Activated naive CD4-positive, alpha-beta T cell treated with anti-CD3 and anti-CD28 coated beads, Interleukin-2, amount 50 U/mL, for 24 hours (primary cell): ENCODE measurements around the gene TTF2.

Experiments used
- H3K27ac Mint-ChIP-seq: one replicate; pipeline ENCODE4 v1.8.0; 2021; ENCODE audit warnings: mild to moderate bottlenecking, mixed read lengths
- H3K27me3 Mint-ChIP-seq: one replicate; pipeline ENCODE4 v1.8.0; 2021; ENCODE audit warnings: mixed read lengths
- H3K36me3 Mint-ChIP-seq: one replicate; pipeline ENCODE4 v1.8.0; 2021; ENCODE audit warnings: mixed read lengths
- H3K4me1 Mint-ChIP-seq: one replicate; pipeline ENCODE4 v1.8.0; 2021; ENCODE audit warnings: mixed read lengths
- H3K4me3 Mint-ChIP-seq: one replicate; pipeline ENCODE4 v1.8.0; 2021; ENCODE audit warnings: mild to moderate bottlenecking, mixed read lengths
- H3K9me3 Mint-ChIP-seq: one replicate; pipeline ENCODE4 v1.8.0; 2021; ENCODE audit warnings: mixed read lengths

TTF2 gene

DNA sequence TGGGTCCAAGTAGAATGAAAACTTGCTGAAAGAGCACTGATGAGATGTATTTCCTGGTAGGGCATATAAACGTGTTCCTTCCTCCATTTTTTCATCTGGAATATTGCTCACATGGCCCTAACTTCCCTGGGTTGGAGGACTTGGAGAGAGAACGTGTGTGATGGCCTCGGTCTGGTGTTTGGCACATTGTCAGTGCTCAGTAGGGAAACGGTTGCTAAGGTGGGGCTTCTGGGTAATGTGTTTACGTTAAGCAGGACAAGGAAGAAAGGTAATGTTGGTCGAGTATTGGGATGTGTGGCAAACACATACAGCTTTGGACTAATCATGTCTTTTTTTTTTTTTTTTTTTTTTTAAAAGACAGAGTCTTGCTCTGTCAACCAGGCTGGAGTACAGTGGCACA, 6.2 kb downstream of the TTF2 start:
- H3K4me1 Mint-ChIP-seq = peaks cover 55% of the 10 kb centered on the region
- H3K27me3 Mint-ChIP-seq = no peaks in the 10 kb centered on the region
- H3K9me3 Mint-ChIP-seq = no peaks in the 10 kb centered on the region
- H3K27ac Mint-ChIP-seq = no peak overlapping the region
- H3K4me3 Mint-ChIP-seq = no peak overlapping the region
- H3K36me3 Mint-ChIP-seq = peaks cover 28% of the 10 kb centered on the region

DNA sequence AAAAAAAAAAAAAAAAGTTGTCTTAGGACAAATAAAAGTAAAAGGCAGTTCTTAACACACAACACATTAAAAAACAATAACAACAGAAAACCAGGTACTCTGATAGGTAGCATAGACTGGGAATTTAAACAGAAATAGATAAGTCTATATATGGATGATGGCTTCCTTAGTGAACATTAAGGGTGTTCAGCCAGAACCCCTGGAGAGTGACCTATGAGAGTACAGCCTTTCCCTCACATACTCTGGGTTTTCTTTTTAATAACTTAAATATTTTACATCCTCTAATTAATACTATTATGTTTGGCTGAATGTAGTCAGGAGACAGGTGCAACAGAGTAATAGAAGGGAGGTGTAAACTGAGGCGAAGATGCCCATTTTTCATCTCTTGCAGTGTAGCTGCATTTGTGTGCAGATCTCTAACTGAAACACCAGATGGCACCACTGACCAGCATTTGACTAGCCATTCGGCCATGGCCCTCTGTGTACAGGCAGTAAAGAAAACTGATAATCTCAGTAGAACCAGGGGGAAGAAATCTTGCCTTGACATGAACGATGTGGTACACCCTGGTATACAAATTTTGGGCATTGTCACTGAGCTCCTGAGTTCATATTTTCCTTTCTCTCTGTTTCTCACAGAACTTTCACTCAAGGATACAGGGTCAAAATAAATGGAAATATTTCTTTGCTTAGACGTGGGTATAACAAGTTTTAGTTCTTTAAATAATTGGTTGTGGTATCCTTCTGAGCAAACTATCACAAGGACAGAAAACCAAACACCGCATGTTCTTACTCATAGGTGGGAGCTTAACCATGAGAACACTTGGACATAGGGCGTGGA, 7.6 kb downstream of the TTF2 start:
- no peaks in the 10 kb centered on the region for H3K27me3 Mint-ChIP-seq
- H3K27ac Mint-ChIP-seq = no peak overlapping the region
- H3K4me3 Mint-ChIP-seq = no peak overlapping the region
- H3K9me3 Mint-ChIP-seq = no peaks in the 10 kb centered on the region
- peaks cover 46% of the 10 kb centered on the region for H3K4me1 Mint-ChIP-seq
- H3K36me3 Mint-ChIP-seq = peaks cover 27% of the 10 kb centered on the region

DNA sequence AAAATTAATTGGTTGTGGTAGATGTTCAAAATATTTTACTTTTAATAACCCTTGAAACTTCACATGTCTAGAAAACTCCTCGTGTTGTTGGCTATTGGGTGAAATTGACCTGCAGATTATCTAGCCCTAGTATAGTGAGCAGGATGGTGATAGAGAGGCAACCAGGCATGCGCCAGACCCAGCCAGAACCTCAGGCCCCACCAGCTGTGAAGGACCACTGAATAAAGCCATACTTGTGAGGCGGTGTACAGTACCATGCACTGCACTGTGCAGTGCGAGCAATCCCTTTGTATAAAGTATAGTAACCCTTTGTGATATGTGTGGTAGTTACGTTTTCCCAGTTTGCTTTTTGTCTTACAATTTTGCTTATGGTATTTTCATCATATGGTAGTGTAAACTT, 8.5 kb downstream of the TTF2 start:
- peaks cover 23% of the 10 kb centered on the region for H3K36me3 Mint-ChIP-seq

DNA sequence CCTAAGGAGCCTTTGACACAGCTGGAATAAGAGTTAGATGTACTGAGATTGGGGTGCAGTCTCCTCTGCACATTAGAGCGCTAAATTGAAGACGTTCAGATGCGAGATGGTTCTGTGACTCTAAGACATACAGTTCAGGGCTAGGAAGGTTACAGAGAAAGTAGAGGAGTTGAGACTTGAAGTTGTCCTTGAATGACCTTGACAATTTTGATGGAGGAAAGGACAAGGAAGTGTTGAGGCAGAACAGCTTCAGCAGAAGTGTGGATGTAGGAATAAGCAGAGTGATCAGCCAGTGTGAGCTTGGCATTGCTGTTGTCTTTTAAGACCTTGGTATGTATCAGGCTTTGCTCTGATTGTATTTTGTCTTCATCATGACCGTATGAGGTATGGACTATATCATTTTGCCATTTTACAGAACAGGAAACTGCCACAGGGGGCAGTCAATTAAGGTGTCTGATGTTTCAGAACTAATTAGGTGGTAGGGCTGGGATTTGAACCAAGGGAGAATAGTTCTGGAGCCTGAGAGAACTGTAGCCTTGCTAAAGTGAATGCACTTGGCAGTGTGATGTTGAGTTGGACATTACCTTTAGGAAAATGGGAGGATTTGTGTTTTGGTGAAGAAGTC, 9.2 kb downstream of the TTF2 start:
- H3K27ac Mint-ChIP-seq = no peak overlapping the region
- no peaks in the 10 kb centered on the region for H3K9me3 Mint-ChIP-seq
- peaks cover 31% of the 10 kb centered on the region for H3K4me1 Mint-ChIP-seq
- no peak overlapping the region for H3K4me3 Mint-ChIP-seq
- H3K36me3 Mint-ChIP-seq = peaks cover 23% of the 10 kb centered on the region
- no peaks in the 10 kb centered on the region for H3K27me3 Mint-ChIP-seq

More for the DNA sequence above, 8.5 kb downstream of the TTF2 start:
- H3K4me3 Mint-ChIP-seq = no peak overlapping the region
- no peak overlapping the region for H3K27ac Mint-ChIP-seq
- no peaks in the 10 kb centered on the region for H3K27me3 Mint-ChIP-seq
- peaks cover 37% of the 10 kb centered on the region for H3K4me1 Mint-ChIP-seq
- no peaks in the 10 kb centered on the region for H3K9me3 Mint-ChIP-seq

DNA sequence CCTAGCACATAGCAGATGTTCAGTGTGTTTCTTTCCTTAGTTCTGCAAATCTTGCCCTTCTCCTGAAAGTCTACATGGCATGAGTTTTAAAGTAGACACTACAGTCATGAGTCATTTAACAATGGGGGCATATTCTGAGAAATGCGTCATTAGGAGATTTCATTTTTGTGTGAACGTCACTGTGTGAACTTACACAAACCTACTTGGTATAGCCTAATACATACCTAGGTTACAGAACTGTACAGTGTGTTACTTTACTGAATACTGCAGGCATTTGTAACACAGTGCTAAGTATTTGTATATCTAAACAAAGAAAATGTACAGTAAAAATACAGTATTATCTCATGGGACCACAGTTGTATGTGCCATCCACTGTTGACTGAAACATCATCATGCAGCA, 10.0 kb downstream of the TTF2 start:
- H3K4me3 Mint-ChIP-seq = no peak overlapping the region
- no peaks in the 10 kb centered on the region for H3K27me3 Mint-ChIP-seq
- H3K9me3 Mint-ChIP-seq = no peaks in the 10 kb centered on the region
- peaks cover 27% of the 10 kb centered on the region for H3K36me3 Mint-ChIP-seq
- peaks cover 31% of the 10 kb centered on the region for H3K4me1 Mint-ChIP-seq
- no peak overlapping the region for H3K27ac Mint-ChIP-seq

DNA sequence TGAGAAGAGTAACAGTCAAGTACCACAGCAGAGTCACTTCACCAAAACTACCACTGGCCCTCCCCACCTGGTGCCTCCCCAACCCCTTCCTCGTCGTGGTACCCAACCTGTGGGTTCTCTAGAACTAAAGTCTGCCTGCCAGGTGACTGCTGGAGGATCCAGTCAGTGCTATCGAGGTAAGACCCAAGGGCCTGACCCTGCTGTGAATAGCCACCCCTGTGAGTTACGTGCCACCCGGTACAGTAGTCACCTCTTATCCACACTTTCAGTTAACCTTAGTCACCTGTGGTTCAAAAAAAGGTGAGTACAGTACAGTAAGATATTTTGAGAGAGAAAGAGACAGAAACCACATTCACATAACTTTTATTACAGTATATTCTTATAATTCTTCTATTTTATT, 16.5 kb downstream of the TTF2 start:
- H3K27me3 Mint-ChIP-seq = no peaks in the 10 kb centered on the region
- H3K27ac Mint-ChIP-seq = peak overlapping the region; percentile 89
- H3K9me3 Mint-ChIP-seq = no peaks in the 10 kb centered on the region
- H3K36me3 Mint-ChIP-seq = peaks cover 44% of the 10 kb centered on the region
- peaks cover 36% of the 10 kb centered on the region for H3K4me1 Mint-ChIP-seq
- peak overlapping the region; percentile 53 for H3K4me3 Mint-ChIP-seq

DNA sequence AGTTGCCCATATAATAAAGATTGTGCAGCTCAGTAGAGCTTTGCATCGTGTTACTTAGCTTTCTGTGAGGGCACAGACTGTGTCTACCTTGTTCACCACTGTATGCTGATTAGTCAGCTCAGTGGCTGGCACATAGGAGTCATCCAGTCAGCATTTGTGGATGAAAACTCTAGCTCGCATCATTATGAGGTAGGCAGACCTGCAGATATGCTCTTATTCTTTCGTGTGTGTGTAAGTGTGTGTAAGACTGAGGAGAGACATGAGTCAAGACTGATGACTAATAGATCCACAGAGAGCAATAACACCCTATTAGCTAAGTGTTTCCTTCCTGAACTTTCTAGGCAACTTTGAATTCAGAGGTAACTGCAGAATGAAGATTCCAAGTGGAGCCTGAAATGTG, 17.1 kb downstream of the TTF2 start:
- Mint-ChIP-seq H3K4me3 (peak overlapping the region; percentile 45), H3K27ac (peak overlapping the region; percentile 95)

DNA sequence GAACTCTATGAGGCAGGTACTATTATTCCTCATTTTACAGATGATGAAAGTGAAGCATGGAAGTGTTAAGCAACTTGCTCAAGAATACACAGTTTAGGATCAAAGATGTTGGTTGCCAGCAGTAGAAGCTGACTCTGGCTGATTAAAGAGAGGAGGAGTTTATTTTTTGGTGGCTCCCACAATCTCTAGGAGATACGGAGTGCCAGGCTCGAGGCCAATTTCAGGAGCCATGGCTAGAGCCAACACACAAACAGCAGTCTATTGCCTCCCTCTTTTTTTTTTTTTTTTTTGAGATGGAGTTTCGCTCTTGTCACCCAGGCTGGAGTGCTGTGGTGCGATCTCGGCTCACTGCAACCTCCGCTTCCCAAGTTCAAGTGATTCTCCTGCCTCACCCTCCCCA, 19.6 kb downstream of the TTF2 start:
- H3K4me1 Mint-ChIP-seq = peaks cover 54% of the 10 kb centered on the region

More for the DNA sequence above, 17.1 kb downstream of the TTF2 start:
- H3K9me3 Mint-ChIP-seq = no peaks in the 10 kb centered on the region
- H3K27me3 Mint-ChIP-seq = no peaks in the 10 kb centered on the region
- H3K4me1 Mint-ChIP-seq = peaks cover 37% of the 10 kb centered on the region
- peaks cover 45% of the 10 kb centered on the region for H3K36me3 Mint-ChIP-seq

DNA sequence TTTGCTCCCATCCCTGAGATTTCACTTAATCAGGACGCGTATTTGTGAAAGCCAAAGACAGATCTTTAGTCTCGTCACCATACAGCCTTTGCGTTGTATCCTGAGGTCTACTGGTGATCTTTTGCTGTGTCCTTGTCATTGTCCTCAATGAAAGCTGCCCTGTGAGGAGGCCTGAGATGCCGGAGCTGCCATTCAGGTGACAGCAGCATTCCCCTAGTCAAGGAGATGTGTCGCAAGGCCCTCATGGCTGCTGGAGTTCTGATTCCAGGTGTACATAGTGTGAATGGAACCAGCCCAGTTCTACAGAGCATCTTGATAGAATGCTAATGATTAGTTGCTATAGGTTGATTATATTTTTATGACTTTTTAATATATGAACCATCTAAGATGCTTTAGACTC, 24.1 kb downstream of the TTF2 start:
- no peaks in the 10 kb centered on the region for H3K9me3 Mint-ChIP-seq
- peaks cover 28% of the 10 kb centered on the region for H3K4me1 Mint-ChIP-seq
- peak overlapping the region; percentile 66 for H3K27ac Mint-ChIP-seq
- peaks cover 28% of the 10 kb centered on the region for H3K36me3 Mint-ChIP-seq
- H3K27me3 Mint-ChIP-seq = no peaks in the 10 kb centered on the region
- peak overlapping the region; percentile 4 for H3K4me3 Mint-ChIP-seq

More for the DNA sequence above, 19.6 kb downstream of the TTF2 start:
- Mint-ChIP-seq H3K9me3 (no peaks in the 10 kb centered on the region), H3K4me3 (no peak overlapping the region), H3K27ac (no peak overlapping the region), H3K36me3 (peaks cover 40% of the 10 kb centered on the region), H3K27me3 (no peaks in the 10 kb centered on the region)

DNA sequence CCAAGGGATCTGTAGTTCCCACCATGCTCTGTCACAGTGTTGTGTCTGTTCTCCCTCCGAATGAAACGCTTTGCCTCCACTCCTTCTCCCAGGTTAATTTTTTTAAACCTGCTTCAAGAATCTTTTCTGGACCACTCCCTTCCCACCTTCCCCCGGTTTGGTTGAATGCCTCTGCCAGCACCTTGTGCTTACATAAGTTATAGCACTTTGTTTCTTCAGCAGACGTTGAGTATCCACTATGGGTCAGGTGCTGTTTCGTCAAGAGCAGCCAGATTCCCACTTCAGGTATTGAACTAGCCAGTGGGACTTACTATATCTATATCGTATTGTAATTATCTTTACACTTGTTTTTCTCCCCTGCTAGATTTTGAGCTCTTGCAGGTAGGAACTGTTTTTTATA, 27.6 kb downstream of the TTF2 start:
- Mint-ChIP-seq H3K4me3 (no peak overlapping the region), H3K27me3 (no peaks in the 10 kb centered on the region), H3K36me3 (peaks cover 37% of the 10 kb centered on the region), H3K9me3 (no peaks in the 10 kb centered on the region), H3K4me1 (peaks cover 17% of the 10 kb centered on the region), H3K27ac (no peak overlapping the region)

DNA sequence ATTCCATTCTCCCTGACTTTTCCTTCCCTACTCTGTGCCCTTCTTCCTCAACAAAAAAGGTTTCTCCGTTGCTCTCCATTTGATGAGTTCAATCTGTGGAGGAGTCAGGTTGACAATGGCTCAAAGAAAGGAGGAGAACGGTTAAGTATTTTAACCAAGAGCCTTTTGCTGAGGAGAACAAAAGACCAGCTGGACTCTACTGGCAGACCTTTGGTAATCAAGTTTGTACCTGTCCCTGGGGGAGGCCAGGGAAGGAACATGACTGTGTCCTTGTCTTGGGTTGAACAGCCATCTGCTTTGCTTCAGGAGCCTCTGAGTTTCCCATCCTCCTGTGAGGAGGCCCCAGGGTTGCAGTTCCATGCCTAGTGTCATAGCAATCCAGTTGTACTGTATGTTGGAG, 29.9 kb downstream of the TTF2 start:
- H3K36me3 Mint-ChIP-seq = peaks cover 40% of the 10 kb centered on the region
- H3K4me1 Mint-ChIP-seq = peaks cover 18% of the 10 kb centered on the region
- no peaks in the 10 kb centered on the region for H3K27me3 Mint-ChIP-seq
- H3K9me3 Mint-ChIP-seq = no peaks in the 10 kb centered on the region
- no peak overlapping the region for H3K4me3 Mint-ChIP-seq
- no peak overlapping the region for H3K27ac Mint-ChIP-seq

DNA sequence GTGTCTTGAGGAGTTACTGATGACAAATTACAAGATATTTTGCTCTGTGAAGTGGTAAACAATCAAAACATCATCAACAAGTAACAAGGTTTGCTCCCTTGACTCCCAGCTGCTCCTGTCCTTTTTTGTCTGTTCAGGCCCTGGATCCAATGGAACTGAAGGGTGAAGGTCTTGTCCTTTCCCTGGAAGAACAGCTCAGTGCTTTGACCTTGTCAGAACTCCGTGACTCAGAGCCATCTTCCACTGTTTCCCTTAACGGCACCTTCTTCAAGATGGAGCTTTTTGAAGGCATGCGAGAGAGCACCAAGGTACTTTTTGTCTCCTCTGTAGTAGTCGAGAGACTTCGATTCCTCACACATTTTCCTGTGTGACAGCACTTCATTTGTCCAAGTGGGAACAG, 32.5 kb downstream of the TTF2 start:
- H3K27me3 Mint-ChIP-seq = no peaks in the 10 kb centered on the region
- peaks cover 39% of the 10 kb centered on the region for H3K36me3 Mint-ChIP-seq
- H3K27ac Mint-ChIP-seq = peak overlapping the region; percentile 46
- H3K4me1 Mint-ChIP-seq = peaks cover 18% of the 10 kb centered on the region
- H3K4me3 Mint-ChIP-seq = no peak overlapping the region
- H3K9me3 Mint-ChIP-seq = no peaks in the 10 kb centered on the region

DNA sequence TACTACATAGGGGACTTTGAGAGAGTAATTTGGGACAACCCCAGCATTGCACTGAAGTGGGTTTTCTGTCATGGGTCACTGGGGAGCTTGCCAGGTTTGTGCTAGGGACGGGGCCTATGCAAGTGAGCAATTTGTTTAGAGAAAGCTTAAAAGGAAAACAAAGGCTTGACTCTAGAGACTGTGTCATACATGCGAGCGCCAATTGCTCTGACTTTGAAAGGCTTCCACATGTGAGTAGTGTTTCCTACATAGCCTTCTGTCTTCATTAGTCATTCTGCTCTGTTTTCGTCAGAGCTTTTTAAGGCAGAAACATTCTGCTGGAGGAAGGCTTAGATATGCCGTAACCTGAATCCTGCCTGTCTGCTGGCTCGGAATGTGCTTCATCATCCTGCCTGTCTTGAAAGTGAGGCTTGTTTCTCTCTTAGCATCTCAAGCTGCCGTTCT, 33.0 kb downstream of the TTF2 start:
- Mint-ChIP-seq H3K36me3 (peaks cover 42% of the 10 kb centered on the region), H3K4me1 (peaks cover 18% of the 10 kb centered on the region)

DNA sequence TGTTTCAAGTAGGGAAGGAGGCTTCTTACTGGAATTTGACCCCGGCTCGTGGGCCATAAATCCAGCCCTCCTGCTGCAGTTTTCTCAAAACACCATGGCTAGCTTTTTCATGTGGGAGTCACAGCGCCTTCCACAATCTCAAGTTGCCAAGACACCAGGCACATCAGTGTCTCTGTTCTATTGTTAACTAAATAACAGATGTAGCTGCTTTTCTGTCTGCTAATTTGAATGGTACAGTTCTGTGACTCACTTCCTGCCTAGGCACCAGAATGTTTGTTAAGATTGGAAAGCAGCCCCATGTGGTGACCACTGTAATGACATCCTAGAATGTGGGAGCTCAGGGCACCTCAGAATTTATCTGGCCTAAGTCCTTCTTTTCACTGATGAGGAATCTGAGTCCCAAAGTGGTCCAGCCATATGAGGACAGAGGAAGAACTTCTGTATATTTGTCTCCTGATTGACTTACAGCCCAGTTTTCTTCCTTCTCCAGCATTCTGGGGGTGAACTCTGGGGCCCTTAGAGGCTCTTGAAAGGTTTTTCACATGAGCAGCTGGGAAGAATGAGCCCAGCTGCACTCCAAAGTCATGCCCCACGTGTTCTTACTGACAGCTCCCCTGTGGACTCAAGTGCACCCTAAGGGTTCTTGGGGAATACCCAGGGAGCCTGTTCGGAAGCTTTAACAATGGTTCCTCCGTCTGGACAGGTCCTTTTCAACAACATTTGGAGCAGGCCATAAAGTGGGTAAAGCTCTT, 33.9 kb downstream of the TTF2 start:
- no peak overlapping the region for H3K4me3 Mint-ChIP-seq
- H3K27me3 Mint-ChIP-seq = no peaks in the 10 kb centered on the region
- H3K9me3 Mint-ChIP-seq = no peaks in the 10 kb centered on the region
- H3K27ac Mint-ChIP-seq = peak overlapping the region; percentile 70
- H3K36me3 Mint-ChIP-seq = peaks cover 43% of the 10 kb centered on the region
- peaks cover 18% of the 10 kb centered on the region for H3K4me1 Mint-ChIP-seq

More for the DNA sequence above, 33.0 kb downstream of the TTF2 start:
- no peaks in the 10 kb centered on the region for H3K9me3 Mint-ChIP-seq
- no peak overlapping the region for H3K4me3 Mint-ChIP-seq
- H3K27me3 Mint-ChIP-seq = no peaks in the 10 kb centered on the region
- H3K27ac Mint-ChIP-seq = peak overlapping the region; percentile 46

DNA sequence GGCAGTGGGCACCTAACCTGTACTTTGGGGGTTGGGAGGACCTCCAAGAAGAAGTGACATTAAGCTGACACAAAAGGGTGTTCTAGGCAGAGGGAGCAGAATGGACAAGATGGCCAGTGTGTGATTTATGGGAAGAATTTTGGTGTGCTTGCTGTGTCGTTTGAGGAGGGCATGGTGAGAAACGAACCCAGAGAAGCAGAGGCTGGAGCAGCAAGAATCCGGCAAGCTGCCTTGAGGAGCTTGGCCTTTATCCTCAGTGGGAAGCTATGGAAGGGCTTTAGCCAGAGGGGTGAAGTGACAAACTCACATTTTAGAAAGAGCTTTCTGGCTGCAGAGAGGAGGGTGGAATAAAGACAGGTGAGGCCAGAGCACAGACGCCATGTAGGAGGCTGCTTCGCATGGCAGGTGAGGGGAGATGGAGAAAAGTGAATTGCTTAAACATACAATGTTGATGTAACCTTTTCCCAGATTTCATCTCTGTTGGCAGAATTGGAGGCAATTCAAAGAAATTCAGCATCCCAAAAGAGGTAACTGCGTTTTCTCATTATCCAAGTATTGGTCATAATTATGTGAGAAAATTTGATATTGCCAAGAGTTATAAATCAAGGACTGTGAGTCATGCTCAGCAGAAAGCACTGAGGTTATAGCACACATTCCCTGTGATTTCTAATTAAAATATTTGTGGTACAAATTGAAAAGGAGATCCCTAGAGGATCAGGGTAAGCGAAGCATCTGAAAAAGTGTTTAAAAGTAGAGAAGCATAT, 34.9 kb downstream of the TTF2 start:
- H3K36me3 Mint-ChIP-seq = peaks cover 45% of the 10 kb centered on the region
- H3K9me3 Mint-ChIP-seq = no peaks in the 10 kb centered on the region
- H3K27ac Mint-ChIP-seq = no peak overlapping the region
- H3K4me1 Mint-ChIP-seq = peaks cover 18% of the 10 kb centered on the region
- no peak overlapping the region for H3K4me3 Mint-ChIP-seq
- H3K27me3 Mint-ChIP-seq = no peaks in the 10 kb centered on the region
